PFSK-1 (cell line): ENCODE results near the gene PEAK1.

Experiments used
- FOXP2 ChIP-seq: optimal IDR thresholded peaks from 2 replicates; pipeline ENCODE3; 2011; ENCODE audit warnings: borderline replicate concordance, control low read depth, inconsistent platforms; ENCODE audit not compliant: insufficient read depth; ENCODE audit errors: extremely low read length, extremely low read depth
- POLR2AphosphoS5 ChIP-seq: IDR thresholded peaks from 2 replicates; pipeline ENCODE4 v1.6.1; 2012; ENCODE audit warnings: low read depth, mild to moderate bottlenecking, control low read depth, low read length, moderate library complexity
- REST ChIP-seq, 2 experiments: IDR thresholded peaks; 2 replicates each; pipeline versions ENCODE4 v1.6.1 to v1.8.0; 2011 to 2012; ENCODE audit warnings: low read depth in 2 of 2, low read length in 2 of 2, control low read depth in 1 of 2, inconsistent platforms in 1 of 2, mild to moderate bottlenecking in 1 of 2, moderate library complexity in 1 of 2; ENCODE audit not compliant: insufficient read depth in 1 of 2
- SIN3A ChIP-seq: IDR thresholded peaks from 2 replicates; pipeline ENCODE4 v1.6.1; 2012; ENCODE audit warnings: mild to moderate bottlenecking, low read length, moderate library complexity, borderline replicate concordance; ENCODE audit not compliant: insufficient read depth
- TAF1 ChIP-seq: IDR thresholded peaks from 2 replicates; pipeline ENCODE4 v1.6.1; 2012; ENCODE audit warnings: low read length, control low read depth, borderline replicate concordance; ENCODE audit not compliant: insufficient read depth

PEAK1 gene

GRCh38 chr15:77111789-77112188, 308.1 kb downstream of the PEAK1 start:
- TF ChIP-seq TAF1: no peak
- TF ChIP-seq SIN3A: no peak
- no peak for TF ChIP-seq REST (IDR thresholded peaks at IDR 0.05; ENCODE audit: insufficient read depth in 1 of 2, low read depth in 2 of 2, low read length in 2 of 2)
- TF ChIP-seq POLR2AphosphoS5: no peak
- no peak for TF ChIP-seq FOXP2

- TF ChIP-seq SIN3A: no peak
- no peak for TF ChIP-seq FOXP2
- TF ChIP-seq TAF1: no peak
- TF ChIP-seq POLR2AphosphoS5: no peak
- no peak for TF ChIP-seq REST (IDR thresholded peaks at IDR 0.05; ENCODE audit: insufficient read depth in 1 of 2, low read depth in 2 of 2, low read length in 2 of 2)
These were observed 312.2 kb downstream of the PEAK1 start for GRCh38 chr15:77107531-77108355.

GRCh38 chr15:77107068-77107467, 312.8 kb downstream of the PEAK1 start:
- TF ChIP-seq POLR2AphosphoS5: no peak
- no peak for TF ChIP-seq REST (IDR thresholded peaks at IDR 0.05; ENCODE audit: insufficient read depth in 1 of 2, low read depth in 2 of 2, low read length in 2 of 2)
- no peak for TF ChIP-seq SIN3A
- TF ChIP-seq FOXP2: no peak
- TF ChIP-seq TAF1: no peak

- TF ChIP-seq REST (IDR thresholded peaks at IDR 0.05; ENCODE audit: insufficient read depth in 1 of 2, low read depth in 2 of 2, low read length in 2 of 2): peak in 1 of 2 experiments; percentile 38; a peak in 1 of 4 replicates
- TF ChIP-seq SIN3A: no peak
These were observed 315.7 kb downstream of the PEAK1 start for GRCh38 chr15:77104155-77104554.
